ENCODE results near the gene PCNX2.

The PCNX2 gene

DNA sequence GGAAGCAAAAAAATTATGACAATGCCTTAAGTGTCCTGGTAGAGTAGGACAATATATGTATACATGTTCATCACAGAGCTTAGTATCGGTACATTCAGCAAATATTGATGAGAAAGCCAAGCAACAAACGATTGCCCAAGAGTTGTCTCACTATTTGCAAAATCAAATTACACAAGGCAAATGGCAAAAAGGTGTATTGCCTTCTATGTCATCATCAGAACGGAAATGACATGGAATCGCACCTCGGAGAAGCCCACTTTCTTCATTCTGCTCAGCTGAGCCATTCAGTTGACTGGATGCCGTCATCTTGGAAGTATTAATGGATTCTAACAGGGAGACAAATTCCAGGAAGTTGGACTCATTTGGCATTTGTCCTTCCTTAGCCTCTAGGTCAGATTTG is 37.7 kb downstream of the PCNX2 start:
- no peak for DNase-seq (ENCODE audit: low read depth in 2 of 2)

DNA sequence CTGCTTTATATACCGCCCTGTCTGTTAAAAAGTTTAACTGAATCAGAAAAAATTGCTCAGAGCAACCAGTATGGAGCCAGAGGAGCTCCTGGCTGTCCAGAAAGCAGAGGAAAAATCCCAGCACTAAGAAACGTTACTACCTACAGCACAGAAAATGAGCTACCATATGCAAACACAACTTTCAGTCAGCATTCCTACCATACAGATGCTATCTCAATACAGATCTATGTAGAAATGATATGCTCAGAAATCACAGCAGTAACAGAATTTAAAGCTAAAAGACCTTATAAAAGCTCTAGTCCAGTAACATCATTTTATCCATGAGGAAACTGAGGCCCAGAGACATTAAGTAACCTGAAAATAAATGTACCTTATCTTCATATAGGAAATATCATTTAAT is 38.7 kb downstream of the PCNX2 start:
- no peak for DNase-seq (ENCODE audit: low read depth in 2 of 2)

DNA sequence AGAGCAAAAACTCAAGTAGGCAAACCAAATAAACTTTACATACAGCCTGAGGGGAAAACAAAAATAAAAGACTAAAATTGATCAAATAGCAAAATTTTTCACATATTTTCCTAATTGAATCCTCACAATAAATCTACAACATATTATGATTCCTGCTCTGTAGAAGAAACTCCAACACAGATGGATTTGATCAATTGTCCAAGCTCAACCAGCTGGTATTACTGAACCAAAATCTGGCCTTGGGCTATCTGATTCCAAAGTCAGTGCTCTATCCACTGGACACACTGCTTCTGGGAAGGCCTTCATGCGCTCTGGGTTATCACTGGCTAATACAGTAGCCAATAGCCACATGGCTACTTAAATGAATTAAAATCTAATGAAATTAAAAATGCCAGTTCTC is 39.3 kb downstream of the PCNX2 start:
- DNase-seq (ENCODE audit: low read depth in 2 of 2), result no peak

DNA sequence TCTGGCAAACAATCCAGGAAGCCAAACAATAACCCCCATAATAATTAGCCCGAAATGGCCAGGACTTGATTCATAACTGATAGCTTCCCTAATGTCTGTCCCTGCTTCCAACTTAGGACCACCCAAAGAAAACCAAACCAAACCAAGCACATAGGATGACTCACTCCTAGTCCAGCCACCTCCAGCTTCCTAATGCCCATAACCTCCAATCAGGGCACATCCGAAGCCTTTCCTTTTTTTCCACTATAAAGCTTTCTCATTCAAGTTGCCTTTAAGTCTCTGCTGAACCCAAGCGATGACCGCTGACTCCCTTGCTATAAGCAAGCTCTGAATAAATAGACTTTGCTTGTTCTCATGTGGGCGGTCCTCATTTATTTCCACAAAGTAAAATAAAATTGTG is 40.4 kb downstream of the PCNX2 start:
- no peak for DNase-seq (ENCODE audit: low read depth in 2 of 2)

DNA sequence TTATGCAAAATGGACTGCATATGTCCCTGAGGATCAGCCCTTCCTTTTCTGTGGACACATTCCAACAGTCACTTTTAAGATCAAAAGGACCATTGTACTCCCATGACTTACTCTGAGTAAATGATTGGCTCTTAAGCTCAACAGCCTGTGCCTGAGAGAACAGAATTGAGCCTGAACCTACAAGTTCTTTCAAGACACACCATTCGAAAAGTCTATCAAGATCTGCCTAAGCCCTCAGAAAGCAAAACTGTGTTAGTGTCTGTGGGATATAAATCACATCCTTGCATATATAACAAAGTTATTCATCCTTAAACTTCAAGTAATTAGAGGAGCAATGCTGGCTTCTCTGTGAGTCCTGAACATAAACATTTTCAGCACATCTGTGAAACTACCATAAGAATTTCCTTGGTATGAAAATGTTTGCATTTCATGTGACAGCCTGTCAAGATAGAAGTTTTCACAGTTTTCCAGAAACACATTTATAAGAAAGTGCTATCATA is 41.6 kb downstream of the PCNX2 start:
- DNase-seq (ENCODE audit: low read depth in 2 of 2), result no peak

DNA sequence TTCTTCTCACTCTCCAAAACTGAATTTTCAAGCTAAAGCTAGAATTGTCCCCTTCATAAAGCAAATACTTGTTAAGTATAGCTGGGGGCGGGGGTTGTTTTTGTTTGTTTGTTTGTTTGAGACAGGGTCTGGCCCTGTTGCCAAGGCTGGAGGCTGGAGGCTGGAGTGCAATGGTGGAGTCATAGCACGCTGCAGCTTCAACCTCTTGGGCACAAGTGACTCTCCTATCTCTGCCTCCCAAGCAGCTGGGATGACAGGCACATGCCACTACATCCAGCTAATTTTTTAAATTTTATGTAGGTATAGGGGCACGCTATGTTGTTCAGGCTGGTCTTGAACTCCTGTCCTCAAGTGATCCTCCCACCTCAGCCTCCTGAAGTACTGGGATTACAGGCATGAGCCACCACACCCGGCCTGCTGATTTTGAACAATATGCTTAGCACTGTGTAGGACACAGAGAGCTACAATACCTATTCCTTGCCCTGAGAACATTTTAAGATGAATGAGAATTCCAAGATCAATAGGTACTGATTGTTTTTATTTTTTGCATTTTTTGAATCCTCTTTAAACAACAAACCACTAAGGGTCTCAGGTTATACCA is 42.2 kb downstream of the PCNX2 start:
- DNase-seq (ENCODE audit: low read depth in 2 of 2), result no peak

DNA sequence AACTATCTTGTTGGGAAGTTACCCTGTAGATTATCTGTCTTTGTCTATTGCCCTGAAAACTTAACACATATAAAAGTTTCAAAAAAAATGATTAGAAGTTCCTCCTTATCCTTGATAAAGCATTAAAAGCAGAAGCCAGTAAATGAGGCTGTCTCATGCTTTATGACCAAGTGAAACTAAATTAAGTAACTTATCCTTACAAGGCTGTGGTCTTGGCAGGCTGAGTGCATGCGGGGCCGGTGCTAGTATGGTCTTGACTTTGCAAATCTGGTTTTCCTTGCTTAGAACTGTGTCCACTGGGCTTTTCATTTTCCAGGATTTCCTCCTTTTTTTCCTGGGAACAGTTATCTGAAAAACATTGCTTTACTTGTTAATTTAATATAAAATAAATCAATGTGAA is 43.1 kb downstream of the PCNX2 start:
- no peak for DNase-seq (ENCODE audit: low read depth in 2 of 2)

DNA sequence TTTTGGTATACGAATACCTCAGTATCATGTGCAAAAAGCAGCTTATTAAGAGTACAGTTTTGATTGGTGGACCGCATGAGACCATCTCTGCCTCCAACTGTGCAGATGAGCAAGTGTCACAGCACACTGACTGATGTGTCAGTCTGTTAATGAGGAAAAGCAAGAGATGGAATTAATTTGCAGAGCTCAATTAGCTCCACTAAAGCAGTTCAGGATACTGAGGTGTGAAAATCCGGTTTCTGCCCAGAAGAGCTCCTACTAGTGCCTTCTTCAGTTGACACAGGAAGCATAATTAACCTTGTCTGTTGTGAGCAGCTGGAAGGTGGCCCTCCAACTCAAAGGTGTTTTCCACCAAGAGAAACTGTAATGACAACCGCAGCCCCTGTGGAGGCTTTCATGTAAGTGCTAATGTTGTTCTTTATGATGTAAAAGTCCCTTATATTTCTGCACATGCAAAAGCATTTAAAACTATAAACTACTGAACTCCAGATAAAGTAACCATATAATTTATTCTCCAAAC is 44.3 kb downstream of the PCNX2 start:
- DNase-seq (ENCODE audit: low read depth in 2 of 2), result no peak

DNA sequence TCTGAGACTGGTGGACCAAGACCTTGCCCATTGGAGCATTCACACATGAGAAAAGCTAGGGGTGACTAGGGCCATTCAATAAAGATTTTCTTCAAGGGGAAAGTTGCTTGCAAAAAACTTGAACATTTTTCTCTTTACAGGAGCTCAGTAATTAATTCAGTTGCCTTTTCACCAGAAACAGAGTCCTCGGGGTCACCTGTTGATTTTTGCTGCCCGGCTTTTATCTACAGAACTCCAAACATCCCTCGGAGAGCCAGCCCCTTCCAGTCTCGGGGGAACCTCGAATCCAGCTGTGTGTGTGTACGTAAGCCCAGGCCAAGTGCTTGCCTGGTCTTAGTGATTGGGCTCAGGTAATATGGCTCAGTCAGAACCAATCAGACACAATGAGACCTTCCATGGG is 47.5 kb downstream of the PCNX2 start:
- DNase-seq (ENCODE audit: low read depth in 2 of 2), result no peak

DNA sequence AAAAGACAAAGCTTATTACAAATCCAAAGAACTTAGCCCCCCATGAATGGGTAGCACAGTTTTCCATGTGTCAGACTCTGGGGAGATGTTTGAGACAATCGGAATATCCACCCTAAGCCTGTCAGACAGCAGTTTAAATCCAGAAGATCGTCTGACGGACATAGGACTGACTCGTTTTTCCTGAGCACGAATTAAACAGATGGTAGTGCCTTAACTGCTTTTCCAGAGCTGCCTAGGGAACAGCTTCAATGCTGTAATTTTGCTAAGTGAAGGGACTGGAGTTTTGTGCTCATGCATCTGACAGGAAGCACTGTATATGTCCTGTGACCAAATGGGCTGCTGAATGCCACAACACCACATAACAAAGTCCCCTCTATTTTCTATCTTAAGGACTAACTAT is 48.6 kb downstream of the PCNX2 start:
- DNase-seq (ENCODE audit: low read depth in 2 of 2), result no peak

DNA sequence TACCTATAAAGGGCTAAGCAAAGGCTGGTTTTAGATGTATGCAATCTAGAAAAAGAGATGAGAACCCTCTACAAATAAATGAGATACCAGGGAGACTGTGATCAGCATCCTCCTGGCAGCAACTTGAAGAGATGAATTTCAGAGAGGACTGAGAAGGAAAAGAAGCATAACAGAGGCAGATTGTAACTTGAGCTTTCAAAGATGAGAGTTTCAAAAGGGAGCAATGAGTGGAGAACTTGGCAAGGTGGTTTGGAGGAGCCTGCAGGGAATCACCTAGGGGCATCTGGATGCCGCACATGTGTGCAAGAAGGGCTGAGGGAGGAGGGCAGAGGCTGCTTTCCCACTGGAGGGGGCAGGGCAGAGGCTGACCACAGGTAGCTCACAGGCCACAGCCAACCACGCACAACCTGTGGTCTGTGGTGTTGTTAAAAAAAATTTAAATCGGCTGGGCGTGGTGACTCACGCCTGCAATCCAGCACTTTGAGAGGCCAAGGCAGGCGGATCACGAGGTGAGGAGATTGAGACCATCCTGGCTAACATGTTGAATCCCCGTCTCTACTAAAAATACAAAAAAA is 50.2 kb downstream of the PCNX2 start:
- no peak for DNase-seq (ENCODE audit: low read depth in 2 of 2)

DNA sequence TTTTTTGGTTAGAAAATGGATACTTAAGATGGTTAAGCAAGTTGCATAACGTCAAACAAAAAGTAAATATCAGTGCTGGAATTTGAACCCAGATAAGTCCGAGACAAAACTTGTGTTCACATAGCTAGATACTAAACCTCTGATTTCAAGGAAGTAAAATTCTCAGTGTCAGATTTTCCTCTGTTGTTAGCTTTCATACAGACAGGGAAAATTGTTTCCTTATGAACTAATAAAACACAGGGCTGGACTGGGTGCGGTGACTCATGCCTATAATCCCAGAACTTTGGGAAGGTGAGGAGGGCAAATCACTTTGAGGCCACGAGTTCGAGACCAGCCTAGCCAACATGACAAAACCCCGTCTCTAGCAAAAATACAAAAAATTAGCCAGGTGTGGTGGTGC is 51.3 kb downstream of the PCNX2 start:
- no peak for DNase-seq (ENCODE audit: low read depth in 2 of 2)

DNA sequence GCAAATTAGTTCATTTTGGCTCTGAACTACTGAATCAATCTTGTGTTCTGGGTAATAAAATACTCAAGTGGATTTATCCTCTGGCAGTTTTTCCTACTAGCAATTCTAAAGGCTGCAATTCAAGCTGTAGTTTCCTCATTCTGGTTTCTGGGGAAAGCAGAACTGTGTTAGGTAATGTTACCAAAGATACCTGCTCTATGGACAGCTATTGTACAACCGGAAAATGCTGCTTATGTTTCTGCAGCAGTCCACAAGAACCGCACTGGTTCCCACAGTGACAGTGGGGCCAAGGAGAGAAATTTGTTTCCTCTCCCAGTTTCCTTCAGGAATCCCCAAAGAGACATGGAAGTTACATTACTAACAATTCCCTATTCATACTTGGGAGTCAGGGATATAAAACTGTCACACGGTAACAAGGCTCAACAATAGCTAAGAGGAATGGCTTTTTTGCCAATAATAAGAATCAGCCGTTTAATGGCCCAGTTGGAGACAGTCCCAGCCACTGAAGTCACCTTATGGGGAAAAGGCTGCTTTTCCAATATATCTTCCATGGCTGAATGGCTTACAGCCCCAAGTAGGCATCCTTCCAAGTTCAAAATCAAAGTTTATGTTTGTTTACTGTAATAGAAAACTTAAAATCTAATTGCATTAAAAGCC is 52.6 kb downstream of the PCNX2 start:
- DNase-seq (ENCODE audit: low read depth in 2 of 2), result no peak

DNA sequence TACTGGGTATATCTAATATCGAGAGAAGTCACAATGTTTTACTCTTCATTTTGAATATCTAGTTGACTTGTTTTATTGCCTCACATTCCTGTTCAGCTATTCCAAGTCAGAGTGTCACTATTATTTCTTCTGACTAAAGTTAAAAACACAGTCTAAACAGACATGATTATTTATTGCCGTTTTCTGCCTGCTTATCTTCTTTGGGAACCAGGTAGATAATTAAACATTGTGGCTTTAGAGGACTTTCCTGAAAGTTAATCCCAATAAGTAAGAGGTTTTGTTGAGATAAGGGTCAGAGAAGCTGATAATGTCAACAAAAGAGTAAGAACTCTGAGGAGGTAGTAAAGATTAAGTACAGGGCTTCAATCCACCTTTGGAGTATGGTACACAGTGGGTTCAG is 53.8 kb downstream of the PCNX2 start:
- DNase-seq (ENCODE audit: low read depth in 2 of 2), result no peak

DNA sequence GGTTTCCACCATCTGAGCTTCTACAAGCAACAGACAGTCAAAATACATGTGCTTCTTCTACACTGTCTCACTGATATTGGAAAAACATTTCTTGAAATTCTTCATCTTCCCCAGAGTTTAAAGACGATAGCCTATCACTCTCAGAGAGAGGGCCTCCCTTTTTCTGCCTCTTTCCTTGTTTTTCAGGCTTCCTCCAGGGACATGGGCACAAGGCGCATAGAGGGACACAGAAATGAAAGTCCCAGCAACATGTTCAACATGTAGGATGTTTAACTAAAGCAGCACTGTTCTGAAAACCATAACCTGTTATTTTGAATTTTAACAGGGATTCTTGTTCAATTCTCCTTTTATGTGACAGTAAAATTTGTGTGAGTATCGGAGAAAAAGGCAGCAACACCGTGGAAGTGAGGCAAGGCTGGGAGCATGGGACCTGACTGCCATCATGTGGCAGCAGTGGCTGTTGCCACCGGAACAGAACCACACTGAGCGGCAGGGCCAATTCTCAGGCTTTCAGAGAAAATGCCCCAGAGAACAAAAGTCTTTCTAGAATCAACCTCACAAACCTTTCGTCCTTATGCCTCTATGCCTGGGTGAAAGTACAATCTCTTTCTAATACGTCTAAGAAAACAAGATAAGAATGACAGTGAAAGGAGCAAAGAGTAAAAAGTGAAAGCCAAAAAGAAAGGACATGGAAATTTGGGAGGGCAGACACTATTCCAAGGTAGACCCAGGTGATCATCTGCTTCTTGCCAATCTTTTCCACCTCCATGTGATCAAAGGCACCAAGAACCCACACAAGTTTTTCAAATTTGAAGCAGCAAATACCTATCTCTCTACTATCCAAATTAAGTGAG is 54.5 kb downstream of the PCNX2 start:
- DNase-seq (ENCODE audit: low read depth in 2 of 2), result no peak

DNA sequence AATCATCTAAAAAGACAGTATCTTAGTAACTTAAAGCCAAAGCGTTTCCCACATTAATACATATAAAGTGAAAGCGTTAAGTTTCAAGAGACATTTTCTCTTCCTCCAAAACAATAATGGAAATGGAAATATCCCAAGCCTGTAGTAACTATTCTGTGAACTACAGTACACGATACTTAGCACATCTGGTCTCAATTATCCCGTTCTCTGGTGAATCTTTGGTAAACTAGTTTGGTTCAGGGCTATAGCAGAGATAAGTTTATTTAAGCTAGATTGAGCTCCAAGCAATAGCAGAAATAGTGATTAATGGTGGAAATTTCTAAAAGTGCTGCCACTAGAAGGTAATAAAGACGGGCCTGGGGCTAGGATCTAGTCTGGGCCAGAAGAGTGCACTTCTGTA is 55.2 kb downstream of the PCNX2 start:
- no peak for DNase-seq (ENCODE audit: low read depth in 2 of 2)

DNA sequence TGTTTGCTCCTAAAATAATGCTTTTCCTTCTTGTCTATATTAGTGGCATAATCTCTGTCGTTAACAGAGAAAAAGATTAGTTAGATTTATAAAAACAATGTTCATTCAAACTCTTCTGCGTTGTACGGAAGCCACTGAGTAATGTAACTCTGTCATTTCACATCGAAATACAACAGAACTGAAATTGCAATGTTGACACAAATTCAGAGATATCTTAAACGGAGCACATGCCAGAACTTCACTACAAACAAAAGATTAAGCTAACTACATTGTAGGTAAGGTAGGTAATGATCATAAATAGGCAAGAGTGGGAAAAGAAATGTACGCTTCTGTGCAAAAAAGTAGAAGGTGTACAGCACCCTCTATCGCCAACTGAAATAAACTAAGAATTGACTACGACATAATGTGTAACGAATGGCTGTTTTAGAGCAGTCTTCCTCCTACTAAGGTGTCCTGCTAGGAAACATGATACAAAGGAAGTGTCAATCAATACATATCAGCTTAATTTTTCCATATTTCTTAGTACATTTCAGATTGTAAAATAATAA is 56.6 kb downstream of the PCNX2 start:
- no peak for DNase-seq (ENCODE audit: low read depth in 2 of 2)

DNA sequence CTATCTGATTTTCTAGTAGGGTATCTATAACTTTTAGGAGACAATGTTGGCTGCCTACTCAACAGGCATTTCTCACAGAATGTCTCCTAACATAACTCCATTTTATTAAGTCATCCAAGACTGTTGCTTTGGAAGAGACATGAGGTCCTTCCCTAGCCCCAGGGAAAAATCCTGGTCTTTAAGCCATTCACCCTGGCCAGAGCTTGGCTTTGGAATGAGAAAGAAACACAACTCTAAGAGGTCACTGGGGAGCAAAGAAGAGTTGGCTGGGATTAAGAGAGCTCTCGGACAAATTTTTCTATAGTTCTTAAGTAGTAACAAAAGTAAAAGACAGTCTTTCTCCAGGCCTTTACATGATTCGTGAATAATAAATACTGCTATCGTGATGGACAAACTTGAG is 57.9 kb downstream of the PCNX2 start:
- DNase-seq (ENCODE audit: low read depth in 2 of 2), result no peak

DNA sequence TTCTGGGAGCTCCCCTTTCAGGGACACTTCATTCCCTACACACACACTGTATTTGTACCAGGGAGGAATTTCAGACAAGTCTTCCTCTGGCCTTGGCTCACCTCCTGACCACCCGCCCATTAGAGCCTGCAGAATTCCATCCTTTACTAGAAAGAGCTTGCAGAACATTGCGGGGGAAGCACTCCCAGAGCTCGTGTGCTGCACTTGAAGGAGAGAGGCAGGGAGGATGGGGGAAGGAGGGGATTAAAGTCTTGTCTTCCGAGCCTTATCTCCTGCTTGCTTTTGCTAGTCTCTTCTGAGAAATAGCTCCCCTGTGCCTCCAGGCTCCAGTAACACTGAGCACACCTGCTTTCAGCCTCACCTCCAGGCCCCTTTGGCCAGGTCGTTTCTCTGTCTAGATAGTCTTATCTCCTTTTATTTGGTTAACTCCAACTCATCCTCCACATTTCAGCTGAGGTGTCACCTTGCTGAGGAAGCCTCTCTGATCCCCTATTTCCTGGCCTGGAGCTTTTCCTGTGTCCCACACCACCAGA is 62.0 kb downstream of the PCNX2 start:
- no peak for DNase-seq (ENCODE audit: low read depth in 2 of 2)

DNA sequence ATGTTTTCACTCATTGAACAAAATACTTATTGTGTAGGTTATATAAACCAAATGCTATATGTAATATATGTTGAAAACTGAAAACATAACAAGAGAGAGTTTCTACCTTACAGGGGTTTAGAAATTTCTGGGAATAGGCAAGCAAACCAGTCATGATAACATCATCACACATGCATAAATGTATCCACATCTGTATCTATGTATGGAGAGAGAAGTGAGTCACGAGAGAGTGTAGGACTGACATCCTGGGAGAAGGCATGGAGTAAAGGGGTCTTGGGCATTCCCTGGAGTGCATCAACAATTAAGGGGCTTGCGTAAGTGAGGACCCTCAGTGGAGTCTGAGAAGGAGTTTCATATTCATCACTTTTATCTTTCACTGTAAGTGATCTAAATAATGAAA is 65.5 kb downstream of the PCNX2 start:
- no peak for DNase-seq (ENCODE audit: low read depth in 2 of 2)

DNA sequence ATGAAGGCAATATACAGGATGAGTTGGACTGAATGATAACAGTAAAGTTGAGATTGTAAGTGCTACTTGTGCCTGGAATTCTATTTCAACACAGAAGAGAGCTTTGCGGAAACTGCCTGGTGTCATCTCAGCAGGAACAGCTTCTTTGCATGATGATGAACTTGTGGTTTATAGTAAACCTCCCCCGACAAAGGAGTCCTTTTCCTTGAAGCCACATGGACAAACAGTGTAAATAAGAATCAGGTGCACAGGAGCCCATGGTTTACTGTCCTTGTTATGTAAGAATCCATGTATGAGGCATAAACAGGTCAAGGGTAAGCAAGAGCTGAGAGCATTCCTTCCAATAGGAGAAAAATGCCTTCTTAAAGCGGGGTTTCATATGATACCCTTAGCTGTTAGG is 66.2 kb downstream of the PCNX2 start:
- no peak for DNase-seq (ENCODE audit: low read depth in 2 of 2)

DNA sequence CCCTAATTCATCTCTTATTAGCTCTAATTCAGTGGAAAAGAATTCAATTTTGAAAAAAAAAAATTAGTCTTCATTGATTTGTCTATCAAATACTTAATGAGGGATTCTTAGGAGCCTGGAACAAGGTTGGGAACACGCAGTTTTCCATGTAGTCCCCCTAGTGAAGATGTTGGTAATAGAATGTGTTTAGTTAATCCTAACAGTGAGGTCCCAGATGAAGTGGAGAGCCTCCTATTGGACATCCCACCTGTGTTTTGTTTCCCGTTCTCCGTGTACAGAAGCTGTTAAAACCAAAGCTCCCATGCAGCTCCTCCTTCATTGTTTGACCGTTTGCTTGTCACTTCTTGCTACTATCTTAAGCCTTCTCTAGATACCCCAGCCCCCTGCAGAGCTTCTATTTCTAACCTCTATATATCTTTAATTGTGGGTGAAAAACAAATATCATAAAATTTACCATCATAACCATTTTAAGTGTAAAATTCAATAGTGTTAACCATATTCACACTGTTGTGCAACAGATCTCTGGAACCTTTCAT is 67.5 kb downstream of the PCNX2 start:
- DNase-seq (ENCODE audit: low read depth in 2 of 2), result no peak

Measured in stimulated activated CD4-positive, alpha-beta T cell treated with anti-CD3 and anti-CD28 coated beads, Interleukin-1b, Interleukin-23, amount 100 ng/mL, for 1 hour (primary cell).